GM10266 (cell line): ENCODE results near the gene SULF2.

Experiments
- DNase-seq: peaks from one replicate; pipeline ENCODE4 v3.0.0; 2012; ENCODE audit errors: extremely low spot score
- TF ChIP-seq, protein P1 (sequence below): IDR thresholded peaks from 2 replicates; pipeline ENCODE4 v1.5.1; 2012; ENCODE audit warnings: mild to moderate bottlenecking, low read depth; ENCODE audit not compliant: control insufficient read depth, insufficient read depth; ENCODE audit errors: missing control alignments

SULF2 gene

DNA sequence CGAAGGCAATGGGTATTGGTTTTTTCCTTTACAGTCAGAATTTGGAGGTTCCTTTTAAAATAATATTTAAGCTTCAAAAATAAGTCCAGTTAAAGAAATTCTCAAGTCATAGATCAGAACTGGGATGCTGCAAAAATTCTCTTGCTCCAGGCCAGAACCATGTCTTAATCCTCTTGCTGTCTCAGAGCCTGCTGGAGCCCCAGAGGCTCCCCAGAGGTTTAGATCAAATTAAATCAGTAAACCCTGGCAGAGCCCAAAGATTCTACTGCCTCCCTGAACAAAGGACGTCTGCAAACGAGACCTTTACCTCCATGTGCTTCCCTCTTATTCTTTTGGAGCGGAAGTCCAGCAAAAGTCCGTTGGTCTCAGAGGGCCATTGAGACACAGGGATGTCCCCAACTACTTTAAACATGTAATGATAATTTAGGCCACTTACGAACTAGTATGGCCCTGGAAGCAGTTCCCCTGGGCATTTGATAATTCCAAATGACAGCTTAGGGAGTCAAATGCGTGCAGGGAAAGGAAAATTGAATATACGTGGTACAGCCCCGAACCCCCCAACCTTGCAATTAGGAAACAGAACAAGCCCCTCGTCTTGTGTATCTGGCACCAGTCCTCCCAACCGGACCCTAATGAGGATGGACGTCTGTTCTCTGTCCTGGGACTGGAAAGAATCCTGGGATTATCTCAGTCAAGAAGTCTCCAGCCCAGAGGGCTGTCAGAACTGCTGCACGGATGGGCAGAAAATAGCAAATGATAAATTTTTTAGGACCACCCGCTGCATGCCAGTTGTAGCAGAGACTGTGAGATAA is 31.5 kb downstream of the SULF2 start:
- DNase-seq = no peak

DNA sequence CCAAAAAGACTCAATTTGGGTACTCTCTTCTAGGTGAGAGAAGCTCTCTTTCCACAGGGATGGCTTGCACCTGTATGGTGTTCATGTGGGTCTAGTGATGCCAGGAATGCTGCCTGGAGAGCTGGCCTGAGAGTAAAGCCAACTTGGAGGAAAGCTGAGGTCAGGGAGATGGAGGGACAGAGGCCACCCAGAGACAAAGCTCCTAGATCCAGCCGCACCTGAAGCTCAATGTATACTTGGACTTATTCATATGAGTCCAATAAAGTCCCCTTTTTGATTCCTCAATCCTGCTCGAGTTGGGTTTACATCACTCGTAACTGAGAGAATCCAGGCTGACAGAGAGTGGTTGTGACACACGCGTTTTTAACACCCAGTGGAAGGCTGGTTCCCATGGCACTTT is 33.8 kb downstream of the SULF2 start:
- TF ChIP-seq, protein P1, sequence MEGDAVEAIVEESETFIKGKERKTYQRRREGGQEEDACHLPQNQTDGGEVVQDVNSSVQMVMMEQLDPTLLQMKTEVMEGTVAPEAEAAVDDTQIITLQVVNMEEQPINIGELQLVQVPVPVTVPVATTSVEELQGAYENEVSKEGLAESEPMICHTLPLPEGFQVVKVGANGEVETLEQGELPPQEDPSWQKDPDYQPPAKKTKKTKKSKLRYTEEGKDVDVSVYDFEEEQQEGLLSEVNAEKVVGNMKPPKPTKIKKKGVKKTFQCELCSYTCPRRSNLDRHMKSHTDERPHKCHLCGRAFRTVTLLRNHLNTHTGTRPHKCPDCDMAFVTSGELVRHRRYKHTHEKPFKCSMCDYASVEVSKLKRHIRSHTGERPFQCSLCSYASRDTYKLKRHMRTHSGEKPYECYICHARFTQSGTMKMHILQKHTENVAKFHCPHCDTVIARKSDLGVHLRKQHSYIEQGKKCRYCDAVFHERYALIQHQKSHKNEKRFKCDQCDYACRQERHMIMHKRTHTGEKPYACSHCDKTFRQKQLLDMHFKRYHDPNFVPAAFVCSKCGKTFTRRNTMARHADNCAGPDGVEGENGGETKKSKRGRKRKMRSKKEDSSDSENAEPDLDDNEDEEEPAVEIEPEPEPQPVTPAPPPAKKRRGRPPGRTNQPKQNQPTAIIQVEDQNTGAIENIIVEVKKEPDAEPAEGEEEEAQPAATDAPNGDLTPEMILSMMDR = no peak
- no peak for DNase-seq

More for the DNA sequence above, 31.5 kb downstream of the SULF2 start:
- TF ChIP-seq, protein P1 = no peak

DNA sequence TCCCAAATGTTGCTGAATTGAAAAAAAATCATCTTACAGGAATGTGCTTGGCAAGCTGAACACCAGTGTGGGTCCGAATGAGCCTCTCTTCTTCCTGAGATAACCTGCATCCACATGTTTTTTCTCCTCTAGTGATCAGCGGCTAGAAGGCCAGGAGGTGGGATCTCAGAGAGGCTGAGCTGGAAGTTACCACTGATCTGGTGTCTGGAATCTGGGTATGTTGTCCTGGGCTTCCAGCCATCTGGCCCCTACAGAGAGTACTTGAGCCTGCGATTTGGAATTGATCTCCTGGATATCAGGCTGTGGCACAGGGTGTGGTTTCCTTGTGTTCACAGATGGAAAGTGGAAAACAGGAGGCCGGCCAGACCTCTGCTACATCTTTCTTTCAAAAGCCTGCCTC is 35.9 kb downstream of the SULF2 start:
- no peak for DNase-seq
- TF ChIP-seq, protein P1 = no peak

DNA sequence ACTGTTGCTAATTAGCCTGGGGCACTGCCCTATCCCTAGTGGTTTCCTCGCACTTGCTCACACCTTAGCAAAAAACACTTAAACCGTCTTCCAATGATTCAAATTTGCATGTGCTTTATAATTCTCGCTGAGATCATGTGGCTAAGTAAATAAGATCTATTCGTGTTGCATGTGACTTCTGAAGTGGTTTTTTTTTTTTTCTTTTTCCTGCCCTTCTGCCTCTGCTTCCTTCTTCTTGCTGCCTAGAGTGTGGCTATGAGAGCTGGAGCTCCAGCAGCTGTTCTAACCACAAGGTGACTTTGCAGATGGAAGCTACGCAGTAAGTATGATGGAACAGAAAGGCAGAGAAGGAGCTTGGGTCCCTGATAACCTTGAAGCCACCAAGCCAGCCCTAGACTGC is 36.5 kb downstream of the SULF2 start:
- TF ChIP-seq, protein P1 = no peak
- DNase-seq = no peak

DNA sequence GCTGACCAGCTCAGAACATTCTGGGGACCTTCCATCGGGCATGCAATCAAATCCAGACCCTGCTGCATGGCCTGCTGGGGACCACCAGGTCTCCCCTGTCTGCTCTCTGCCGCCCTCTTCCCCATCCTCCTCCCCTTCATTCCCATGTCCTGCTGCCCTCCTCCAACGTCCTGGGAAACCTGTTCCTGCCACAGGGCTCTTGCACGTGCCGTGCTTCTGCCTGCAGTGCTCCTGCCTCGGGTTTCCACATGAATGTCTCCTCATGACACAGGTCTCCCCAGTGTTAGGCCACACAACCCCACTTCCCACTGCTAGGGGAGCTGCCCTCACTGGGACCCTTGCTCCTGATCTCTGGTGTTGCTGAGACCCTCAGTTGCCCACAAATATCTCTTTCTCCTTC is 37.2 kb downstream of the SULF2 start:
- no peak for DNase-seq
- TF ChIP-seq, protein P1 = no peak

DNA sequence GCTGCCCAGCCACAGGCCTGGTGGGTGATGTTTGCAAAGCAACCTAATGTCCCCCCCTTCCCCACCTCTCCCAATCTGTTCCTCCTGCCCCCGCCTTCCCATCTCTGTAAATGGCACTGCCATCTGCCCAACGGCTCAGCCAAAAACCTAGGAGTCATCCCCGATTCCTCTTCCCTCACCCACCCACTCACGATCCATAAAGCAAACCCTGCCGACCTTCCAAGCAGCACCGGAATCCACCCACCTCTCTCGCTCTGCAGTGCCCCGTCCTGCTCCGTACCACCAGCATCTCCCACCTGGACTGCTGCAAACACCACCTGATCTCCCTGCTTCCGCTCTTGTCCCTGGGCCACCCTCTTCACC is 37.6 kb downstream of the SULF2 start:
- DNase-seq = no peak
- TF ChIP-seq, protein P1 = no peak

DNA sequence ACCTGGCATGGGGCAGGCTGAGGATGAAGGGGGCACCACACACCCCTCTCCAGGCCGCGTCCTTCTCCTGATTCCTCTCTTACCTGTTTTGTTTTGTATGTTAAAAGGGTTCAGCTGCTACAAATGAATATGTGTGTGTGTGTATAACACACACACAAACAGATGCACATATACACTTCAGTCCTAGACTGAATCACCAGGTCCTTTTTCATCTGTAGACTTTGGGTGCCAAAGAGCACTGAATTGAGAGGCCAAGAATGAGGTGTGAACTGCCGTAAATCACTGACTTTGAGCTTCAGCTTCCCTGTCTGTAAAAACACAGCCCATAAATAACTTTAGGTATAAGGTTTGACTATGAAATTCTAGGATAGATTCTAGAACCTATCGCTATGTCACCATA is 40.5 kb downstream of the SULF2 start:
- no peak for DNase-seq
- TF ChIP-seq, protein P1 = no peak
